Measurements from ENCODE around the gene ZMYM4. TPM values are rescaled to one million over a fixed set of nuclear protein-coding genes. Genes with fewer than 3 reads are reported as not detected.
"Not testable (repeated sequence)": the region's sequence is repeated elsewhere in the genome, so short reads cannot be mapped to it uniquely, and the experiment has no call there.

ZMYM4 gene
- total RNA-seq: 31.2 TPM
- long read RNA-seq, full-length matches to known transcripts: 2 of 14 reads
- long read RNA-seq, partial matches to known transcripts: 6 of 14 reads
- long read RNA-seq, other reads (novel, unspliced or antisense): 6 of 14 reads

- intact Hi-C loops (cut with DNase I): loop anchor here (10.0 kb wide), 1 partner anchor 106 kb away; no protein-coding TSS in a partner anchor
- DNase-seq (peak; percentile 96), ATAC-seq (ENCODE audit: poor library complexity) (peak; percentile 98)
Observed at GRCh38 chr1:35268282-35269200, at the start of gene ZMYM4. Gene ZMYM4, plus strand, starts transcription at chr1:35268709. Its CDS starts 338 bp downstream, at chr1:35269047.

- DNase-seq (no peak), ATAC-seq (ENCODE audit: poor library complexity) (no peak)
- intact Hi-C loops (cut with DNase I): no loop called here
Observed at GRCh38 chr1:35220976-35221375, 47.5 kb upstream of the ZMYM4 start.

- ATAC-seq (ENCODE audit: poor library complexity): peak; percentile 75
- no peak for DNase-seq
- intact Hi-C loops (cut with DNase I): no loop called here
Observed at GRCh38 chr1:35222322-35223083, 46.0 kb upstream of the ZMYM4 start.

- ATAC-seq (ENCODE audit: poor library complexity): no peak
- intact Hi-C loops (cut with DNase I): no loop called here
- no peak for DNase-seq
Observed at GRCh38 chr1:35223084-35223630, 45.4 kb upstream of the ZMYM4 start.

GRCh38 chr1:35226546-35226945 is 42.0 kb upstream of the ZMYM4 start:
- ATAC-seq (ENCODE audit: poor library complexity) (no peak), DNase-seq (no peak)
- intact Hi-C loops (cut with DNase I): no loop called here

- intact Hi-C loops (cut with DNase I): no loop called here
- ATAC-seq (ENCODE audit: poor library complexity) (no peak), DNase-seq (no peak)
Observed at GRCh38 chr1:35229587-35230360, 38.7 kb upstream of the ZMYM4 start.

GRCh38 chr1:35231287-35231686 is 37.2 kb upstream of the ZMYM4 start:
- no peak for DNase-seq
- intact Hi-C loops (cut with DNase I): no loop called here
- no peak for ATAC-seq (ENCODE audit: poor library complexity)

GRCh38 chr1:35236772-35237171 is 31.7 kb upstream of the ZMYM4 start:
- ATAC-seq (ENCODE audit: poor library complexity); DNase-seq; intact Hi-C loops (cut with DNase I): not testable (repeated sequence)

- peak; percentile 45 for ATAC-seq (ENCODE audit: poor library complexity)
- intact Hi-C loops (cut with DNase I): no loop called here
Observed at GRCh38 chr1:35243691-35244090, 24.8 kb upstream of the ZMYM4 start.

GRCh38 chr1:35247256-35247655 is 21.3 kb upstream of the ZMYM4 start:
- ATAC-seq (ENCODE audit: poor library complexity) (no peak), DNase-seq (no peak)
- intact Hi-C loops (cut with DNase I): no loop called here

More at GRCh38 chr1:35243691-35244090, 24.8 kb upstream of the ZMYM4 start:
- no peak for DNase-seq

- intact Hi-C loops (cut with DNase I): no loop called here
- DNase-seq: no peak
- ATAC-seq (ENCODE audit: poor library complexity): no peak
Observed at GRCh38 chr1:35253941-35254340, 14.6 kb upstream of the ZMYM4 start.

GRCh38 chr1:35255276-35255675 is 13.2 kb upstream of the ZMYM4 start:
- intact Hi-C loops (cut with DNase I): no loop called here
- DNase-seq: no peak
- no peak for ATAC-seq (ENCODE audit: poor library complexity)

GRCh38 chr1:35259561-35259960 is 8.9 kb upstream of the ZMYM4 start:
- ATAC-seq (ENCODE audit: poor library complexity): no peak
- no peak for DNase-seq
- intact Hi-C loops (cut with DNase I): no loop called here

- intact Hi-C loops (cut with DNase I): loop anchor here (10.0 kb wide), 1 partner anchor 113 kb away; no protein-coding TSS in a partner anchor
- DNase-seq (no peak), ATAC-seq (ENCODE audit: poor library complexity) (no peak)
Observed at GRCh38 chr1:35261412-35262120, 6.9 kb upstream of the ZMYM4 start.

- intact Hi-C loops (cut with DNase I): loop anchor here (10.0 kb wide), 1 partner anchor 111 kb away; no protein-coding TSS in a partner anchor
- DNase-seq (no peak), ATAC-seq (ENCODE audit: poor library complexity) (no peak)
Observed at GRCh38 chr1:35264035-35264434, 4.5 kb upstream of the ZMYM4 start.

- ATAC-seq (ENCODE audit: poor library complexity) (no peak), DNase-seq (no peak)
- intact Hi-C loops (cut with DNase I): loop anchor here (10.0 kb wide), 1 partner anchor 110 kb away; no protein-coding TSS in a partner anchor
Observed at GRCh38 chr1:35264871-35265270, 3.6 kb upstream of the ZMYM4 start.

- ATAC-seq (ENCODE audit: poor library complexity) (no peak), DNase-seq (no peak)
- intact Hi-C loops (cut with DNase I): loop anchor here (10.0 kb wide), 1 partner anchor 108 kb away; no protein-coding TSS in a partner anchor
Observed at GRCh38 chr1:35266306-35266705, 2.2 kb upstream of the ZMYM4 start.

All from Right ventricle myocardium superior (tissue), 1 donor.